HG02938 (cell line): Measurements from ENCODE around the gene OTUD3.
"Not testable (repeated sequence)": the region's sequence is repeated elsewhere in the genome, so short reads cannot be mapped to it uniquely, and the experiment has no call there.

Experiments used
- ATAC-seq: cut with Tn5 transposase; IDR thresholded peaks from one replicate; pipeline ENCODE4 v1.9.1; 2021; ENCODE audit warnings: mild to moderate bottlenecking, moderate library complexity; ENCODE audit not compliant: unreplicated experiment

The OTUD3 gene

GRCh38 chr1:19882111-19883071 is at the start of gene OTUD3:
Gene OTUD3, plus strand, starts transcription at chr1:19882395. Its CDS starts 119 bp downstream, at chr1:19882514.
- peak; percentile 88 for ATAC-seq

GRCh38 chr1:19835578-19835977 is 46.6 kb upstream of the OTUD3 start:
- no peak for ATAC-seq

- no peak for ATAC-seq
Measured at GRCh38 chr1:19837866-19838265, 44.3 kb upstream of the OTUD3 start.

- ATAC-seq: no peak
Measured at GRCh38 chr1:19840228-19840627, 42.0 kb upstream of the OTUD3 start.

GRCh38 chr1:19844731-19845495 is 37.3 kb upstream of the OTUD3 start:
- ATAC-seq: no peak

GRCh38 chr1:19845555-19845954 is 36.6 kb upstream of the OTUD3 start:
- no peak for ATAC-seq

- no peak for ATAC-seq
Measured at GRCh38 chr1:19846338-19846737, 35.9 kb upstream of the OTUD3 start.

- not testable (repeated sequence) for ATAC-seq
Measured at GRCh38 chr1:19847334-19847733, 34.9 kb upstream of the OTUD3 start.

GRCh38 chr1:19849307-19849706 is 32.9 kb upstream of the OTUD3 start:
- not testable (repeated sequence) for ATAC-seq

- ATAC-seq: no peak
Measured at GRCh38 chr1:19850214-19850613, 32.0 kb upstream of the OTUD3 start.

GRCh38 chr1:19852036-19852435 is 30.2 kb upstream of the OTUD3 start:
- ATAC-seq: no peak

- ATAC-seq: no peak
Measured at GRCh38 chr1:19854866-19855265, 27.3 kb upstream of the OTUD3 start.

- ATAC-seq: no peak
Measured at GRCh38 chr1:19858893-19859292, 23.3 kb upstream of the OTUD3 start.

- ATAC-seq: no peak
Measured at GRCh38 chr1:19859876-19860275, 22.3 kb upstream of the OTUD3 start.

GRCh38 chr1:19860418-19860817 is 21.8 kb upstream of the OTUD3 start:
- no peak for ATAC-seq

GRCh38 chr1:19861034-19861433 is 21.2 kb upstream of the OTUD3 start:
- ATAC-seq: no peak

GRCh38 chr1:19861842-19862530 is 20.2 kb upstream of the OTUD3 start:
- no peak for ATAC-seq

GRCh38 chr1:19862944-19863343 is 19.3 kb upstream of the OTUD3 start:
- ATAC-seq: no peak

- no peak for ATAC-seq
Measured at GRCh38 chr1:19864570-19865160, 17.5 kb upstream of the OTUD3 start.

- no peak for ATAC-seq
Measured at GRCh38 chr1:19866029-19866428, 16.2 kb upstream of the OTUD3 start.

- no peak for ATAC-seq
Measured at GRCh38 chr1:19866758-19867157, 15.4 kb upstream of the OTUD3 start.
